Activated naive CD4-positive, alpha-beta T cell treated with anti-CD3 and anti-CD28 coated beads, Interleukin-2, amount 10 ng/mL, durations not matched to agents 7 days and 5 days (primary cell): ENCODE measurements around the gene MKLN1.
A peak's percentile ranks its signal among the peaks of the same experiment; 100 is the strongest.

ENCODE experiments used
- CTCF ChIA-PET: fragments of 350-600 bp; sonication (Branson Sonifier 250); formaldehyde crosslinking; loops from one replicate; lab custom pipeline; 2021; ENCODE audit warnings: antibody characterized with exemption; lab: Charles Lee
- DNase-seq: peaks from one replicate; pipeline ENCODE4 v3.0.0-alpha.2; 2020
- H3K27ac Mint-ChIP-seq: one replicate; pipeline ENCODE4 v1.8.0; 2021; ENCODE audit warnings: mild to moderate bottlenecking, moderate library complexity, mixed read lengths
- H3K27me3 Mint-ChIP-seq: one replicate; pipeline ENCODE4 v1.8.0; 2021; ENCODE audit warnings: mild to moderate bottlenecking, mixed read lengths
- H3K36me3 Mint-ChIP-seq: one replicate; pipeline ENCODE4 v1.8.0; 2021; ENCODE audit warnings: mixed read lengths
- H3K4me1 Mint-ChIP-seq: one replicate; pipeline ENCODE4 v1.8.0; 2021; ENCODE audit warnings: mixed read lengths
- H3K4me3 Mint-ChIP-seq: one replicate; pipeline ENCODE4 v1.8.0; 2021; ENCODE audit warnings: mild to moderate bottlenecking, moderate library complexity, mixed read lengths
- H3K9me3 Mint-ChIP-seq: one replicate; pipeline ENCODE4 v1.8.0; 2021; ENCODE audit warnings: mixed read lengths

Gene MKLN1

GRCh38 chr7:131327626-131328376 lies at the start of gene MKLN1:
Gene MKLN1, plus strand, starts transcription at chr7:131327876. Its CDS starts 24 bp downstream, at chr7:131327900.
- peak; percentile 92 for DNase-seq
- H3K27ac Mint-ChIP-seq = peak within 1 kb of the TSS; percentile 92
- CTCF ChIA-PET = interaction anchor here (0.8 kb wide), 1 partner anchor 218 kb away, joined by 4 read pairs; no protein-coding TSS in a partner anchor
- H3K36me3 Mint-ChIP-seq = peaks cover 27% of the 10 kb centered on the region
- H3K27me3 Mint-ChIP-seq = peaks cover 5% of the 10 kb centered on the region
- H3K4me1 Mint-ChIP-seq = peaks cover 48% of the 10 kb centered on the region
- peak within 1 kb of the TSS; percentile 86 for H3K4me3 Mint-ChIP-seq
- H3K9me3 Mint-ChIP-seq = no peaks in the 10 kb centered on the region

GRCh38 chr7:131279044-131279443 lies 48.6 kb upstream of the MKLN1 start:
- Mint-ChIP-seq H3K4me3 (no peak overlapping the region), H3K27ac (no peak overlapping the region), H3K4me1 (no peaks in the 10 kb centered on the region), H3K27me3 (peaks cover 4% of the 10 kb centered on the region), H3K9me3 (no peaks in the 10 kb centered on the region), H3K36me3 (no peaks in the 10 kb centered on the region)
- DNase-seq = no peak
- CTCF ChIA-PET = no interaction called here

GRCh38 chr7:131281266-131282048 lies 46.2 kb upstream of the MKLN1 start:
- no peak overlapping the region for H3K27ac Mint-ChIP-seq
- H3K36me3 Mint-ChIP-seq = no peaks in the 10 kb centered on the region
- H3K27me3 Mint-ChIP-seq = peaks cover 4% of the 10 kb centered on the region
- H3K4me3 Mint-ChIP-seq = no peak overlapping the region
- H3K4me1 Mint-ChIP-seq = no peaks in the 10 kb centered on the region
- CTCF ChIA-PET = no interaction called here
- DNase-seq = no peak
- no peaks in the 10 kb centered on the region for H3K9me3 Mint-ChIP-seq

- Mint-ChIP-seq H3K4me3 (no peak overlapping the region), H3K4me1 (no peaks in the 10 kb centered on the region), H3K9me3 (peaks cover 7% of the 10 kb centered on the region), H3K36me3 (peaks cover 4% of the 10 kb centered on the region), H3K27ac (no peak overlapping the region), H3K27me3 (peaks cover 4% of the 10 kb centered on the region)
- DNase-seq = no peak
- CTCF ChIA-PET = no interaction called here
These were observed 42.8 kb upstream of the MKLN1 start for GRCh38 chr7:131284702-131285419.

GRCh38 chr7:131285556-131285955 lies 42.1 kb upstream of the MKLN1 start:
- peaks cover 7% of the 10 kb centered on the region for H3K9me3 Mint-ChIP-seq
- no peaks in the 10 kb centered on the region for H3K4me1 Mint-ChIP-seq
- no peak overlapping the region for H3K27ac Mint-ChIP-seq
- peaks cover 4% of the 10 kb centered on the region for H3K36me3 Mint-ChIP-seq
- no peak for DNase-seq
- CTCF ChIA-PET = no interaction called here
- H3K27me3 Mint-ChIP-seq = peaks cover 4% of the 10 kb centered on the region
- H3K4me3 Mint-ChIP-seq = no peak overlapping the region

- CTCF ChIA-PET = no interaction called here
These were observed 39.2 kb upstream of the MKLN1 start for GRCh38 chr7:131288450-131288849.

GRCh38 chr7:131289051-131289450 lies 38.6 kb upstream of the MKLN1 start:
- DNase-seq = no peak
- Mint-ChIP-seq H3K27ac (no peak overlapping the region), H3K4me3 (no peak overlapping the region), H3K4me1 (no peaks in the 10 kb centered on the region), H3K9me3 (peaks cover 7% of the 10 kb centered on the region), H3K27me3 (no peaks in the 10 kb centered on the region), H3K36me3 (peaks cover 4% of the 10 kb centered on the region)
- CTCF ChIA-PET = no interaction called here

More at GRCh38 chr7:131288450-131288849, 39.2 kb upstream of the MKLN1 start:
- peaks cover 4% of the 10 kb centered on the region for H3K36me3 Mint-ChIP-seq
- no peak overlapping the region for H3K27ac Mint-ChIP-seq
- H3K9me3 Mint-ChIP-seq = peaks cover 7% of the 10 kb centered on the region
- no peak overlapping the region for H3K4me3 Mint-ChIP-seq
- DNase-seq = no peak
- H3K4me1 Mint-ChIP-seq = no peaks in the 10 kb centered on the region
- no peaks in the 10 kb centered on the region for H3K27me3 Mint-ChIP-seq

GRCh38 chr7:131292141-131292905 lies 35.4 kb upstream of the MKLN1 start:
- no peak overlapping the region for H3K4me3 Mint-ChIP-seq
- H3K4me1 Mint-ChIP-seq = no peaks in the 10 kb centered on the region
- CTCF ChIA-PET = interaction anchor here (1.0 to 1.1 kb wide), 2 partner anchors 10 to 186 kb away, joined by 3 to 4 read pairs; no protein-coding TSS in a partner anchor
- peaks cover 4% of the 10 kb centered on the region for H3K36me3 Mint-ChIP-seq
- no peaks in the 10 kb centered on the region for H3K27me3 Mint-ChIP-seq
- H3K27ac Mint-ChIP-seq = no peak overlapping the region
- no peak for DNase-seq
- peaks cover 7% of the 10 kb centered on the region for H3K9me3 Mint-ChIP-seq

- Mint-ChIP-seq H3K4me1 (no peaks in the 10 kb centered on the region), H3K36me3 (peaks cover under 1% of the 10 kb centered on the region), H3K4me3 (no peak overlapping the region), H3K27ac (no peak overlapping the region), H3K9me3 (peaks cover 4% of the 10 kb centered on the region), H3K27me3 (no peaks in the 10 kb centered on the region)
- no peak for DNase-seq
- CTCF ChIA-PET = interaction anchor here (1.0 to 1.1 kb wide), 2 partner anchors 10 to 187 kb away, joined by 3 to 4 read pairs; no protein-coding TSS in a partner anchor
These were observed 34.7 kb upstream of the MKLN1 start for GRCh38 chr7:131293018-131293417.

GRCh38 chr7:131294553-131294952 lies 33.1 kb upstream of the MKLN1 start:
- Mint-ChIP-seq H3K36me3 (no peaks in the 10 kb centered on the region), H3K4me1 (no peaks in the 10 kb centered on the region), H3K4me3 (no peak overlapping the region), H3K27me3 (no peaks in the 10 kb centered on the region), H3K9me3 (no peaks in the 10 kb centered on the region), H3K27ac (no peak overlapping the region)
- CTCF ChIA-PET = interaction anchor here (0.9 kb wide), 1 partner anchor 105 kb away, joined by 3 read pairs; no protein-coding TSS in a partner anchor
- no peak for DNase-seq

GRCh38 chr7:131298608-131298992 lies 29.1 kb upstream of the MKLN1 start:
- Mint-ChIP-seq H3K27me3 (peaks cover 4% of the 10 kb centered on the region), H3K9me3 (no peaks in the 10 kb centered on the region), H3K36me3 (no peaks in the 10 kb centered on the region), H3K4me3 (no peak overlapping the region), H3K27ac (no peak overlapping the region), H3K4me1 (no peaks in the 10 kb centered on the region)
- no peak for DNase-seq
- CTCF ChIA-PET = no interaction called here

GRCh38 chr7:131299074-131299473 lies 28.6 kb upstream of the MKLN1 start:
- no peaks in the 10 kb centered on the region for H3K36me3 Mint-ChIP-seq
- DNase-seq = no peak
- H3K9me3 Mint-ChIP-seq = no peaks in the 10 kb centered on the region
- CTCF ChIA-PET = no interaction called here
- no peak overlapping the region for H3K27ac Mint-ChIP-seq
- no peaks in the 10 kb centered on the region for H3K4me1 Mint-ChIP-seq
- H3K27me3 Mint-ChIP-seq = peaks cover 4% of the 10 kb centered on the region
- no peak overlapping the region for H3K4me3 Mint-ChIP-seq

GRCh38 chr7:131300078-131300477 lies 27.6 kb upstream of the MKLN1 start:
- no peak for DNase-seq
- CTCF ChIA-PET = no interaction called here
- H3K4me3 Mint-ChIP-seq = no peak overlapping the region
- no peak overlapping the region for H3K27ac Mint-ChIP-seq
- H3K9me3 Mint-ChIP-seq = no peaks in the 10 kb centered on the region
- H3K36me3 Mint-ChIP-seq = no peaks in the 10 kb centered on the region
- H3K4me1 Mint-ChIP-seq = no peaks in the 10 kb centered on the region
- H3K27me3 Mint-ChIP-seq = peaks cover 4% of the 10 kb centered on the region
